Spleen (tissue), 7 donors: Measurements from ENCODE around the gene MT1B.

Experiments used
- POLR2A ChIP-seq, 3 donors: fragments of 450-650 bp; IDR thresholded peaks; one replicate each; pipeline ENCODE4 v1.5.1; 2017; ENCODE audit warnings: antibody characterized with exemption in 3 of 3, mild to moderate bottlenecking in 1 of 3
- TF ChIP-seq, protein P1 (sequence below), 11 experiments: fragments of 200-600 bp in 7 of 11; fragments of 450-650 bp in 4 of 11; sonication (generic) in 4 of 11; IDR thresholded peaks in 8 of 11; conservative IDR thresholded peaks in 3 of 11; 1 replicate in 7 of 11; 2 replicates in 4 of 11; pipeline versions ENCODE4 v1.4.0 to v1.8.0; 2016 to 2021; ENCODE audit warnings: antibody characterized with exemption in 11 of 11, inconsistent platforms in 4 of 11, mild to moderate bottlenecking in 1 of 11
- donor health status: DM: no; HTN: no; CAD: no; lungs with moderate emphysema.
- donor health status: DM: no; HTN: no; CAD: no.
- donor health status: DM: no; HTN: no; CAD: no.

DNA sequence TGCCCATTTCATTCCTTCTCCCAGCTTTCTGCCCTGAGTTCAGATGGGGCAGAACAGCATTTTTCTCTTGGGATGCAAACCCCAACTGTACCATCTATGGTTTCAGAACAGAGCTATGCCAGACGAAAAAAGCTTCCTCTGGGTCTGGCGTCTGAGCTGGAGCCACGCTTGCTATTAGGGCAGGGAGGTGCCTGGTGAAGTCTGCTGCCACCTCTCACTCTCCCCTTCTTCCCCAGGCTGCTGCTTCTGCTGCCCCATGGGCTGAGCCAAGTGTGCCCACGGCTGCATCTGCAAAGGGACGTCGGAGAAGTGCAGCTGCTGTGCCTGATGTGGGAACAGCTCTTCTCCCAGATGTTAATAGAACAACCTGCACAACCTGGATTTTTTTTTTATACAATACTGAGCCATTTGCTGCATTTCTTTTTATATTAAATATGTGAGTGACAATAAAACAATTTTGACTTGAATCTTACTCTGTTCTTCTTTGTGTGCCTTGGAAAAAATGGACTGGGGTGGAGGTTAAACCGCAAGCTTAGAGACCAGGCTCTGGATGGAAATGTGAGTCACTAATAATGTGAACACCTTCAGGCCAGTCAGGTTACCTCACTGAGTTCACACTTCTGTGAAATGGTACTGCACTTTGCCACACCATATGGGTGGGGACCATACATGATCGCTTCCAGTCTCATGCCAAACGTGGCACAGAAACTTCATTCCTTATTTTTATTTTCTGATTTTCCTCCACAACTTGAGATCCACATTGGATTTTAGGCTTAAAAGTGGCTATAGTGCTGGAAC lies 14.9 kb upstream of the MT1B start:
- TF ChIP-seq, protein P1, sequence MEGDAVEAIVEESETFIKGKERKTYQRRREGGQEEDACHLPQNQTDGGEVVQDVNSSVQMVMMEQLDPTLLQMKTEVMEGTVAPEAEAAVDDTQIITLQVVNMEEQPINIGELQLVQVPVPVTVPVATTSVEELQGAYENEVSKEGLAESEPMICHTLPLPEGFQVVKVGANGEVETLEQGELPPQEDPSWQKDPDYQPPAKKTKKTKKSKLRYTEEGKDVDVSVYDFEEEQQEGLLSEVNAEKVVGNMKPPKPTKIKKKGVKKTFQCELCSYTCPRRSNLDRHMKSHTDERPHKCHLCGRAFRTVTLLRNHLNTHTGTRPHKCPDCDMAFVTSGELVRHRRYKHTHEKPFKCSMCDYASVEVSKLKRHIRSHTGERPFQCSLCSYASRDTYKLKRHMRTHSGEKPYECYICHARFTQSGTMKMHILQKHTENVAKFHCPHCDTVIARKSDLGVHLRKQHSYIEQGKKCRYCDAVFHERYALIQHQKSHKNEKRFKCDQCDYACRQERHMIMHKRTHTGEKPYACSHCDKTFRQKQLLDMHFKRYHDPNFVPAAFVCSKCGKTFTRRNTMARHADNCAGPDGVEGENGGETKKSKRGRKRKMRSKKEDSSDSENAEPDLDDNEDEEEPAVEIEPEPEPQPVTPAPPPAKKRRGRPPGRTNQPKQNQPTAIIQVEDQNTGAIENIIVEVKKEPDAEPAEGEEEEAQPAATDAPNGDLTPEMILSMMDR (IDR thresholded peaks at IDR 0.05 in 8 of 11, conservative IDR thresholded peaks at IDR 0.05 in 3 of 11), result no peak
- no peak for TF ChIP-seq POLR2A (IDR thresholded peaks at IDR 0.05)
